Adrenal gland (tissue), 5 donors: ENCODE results near the gene MROH8.

Experiments used
- POLR2A ChIP-seq, 2 donors: fragments of 450-650 bp; IDR thresholded peaks; one replicate each; pipeline ENCODE4 v1.6.1; 2017; ENCODE audit warnings: antibody characterized with exemption in 2 of 2, mild to moderate bottlenecking in 2 of 2, moderate library complexity in 1 of 2
- TF ChIP-seq, protein P1 (sequence below), 6 experiments: fragments of 450-650 bp in 4 of 6; fragments of 200-600 bp in 2 of 6; sonication (generic) in 1 of 6; IDR thresholded peaks; 1 replicate in 5 of 6; 2 replicates in 1 of 6; pipeline versions ENCODE4 v1.5.1 to v1.8.0; 2016 to 2021; ENCODE audit warnings: antibody characterized with exemption in 6 of 6, mild to moderate bottlenecking in 2 of 6, moderate library complexity in 1 of 6
- donor health status: DM: no; HTN: no; CAD: no.

DNA sequence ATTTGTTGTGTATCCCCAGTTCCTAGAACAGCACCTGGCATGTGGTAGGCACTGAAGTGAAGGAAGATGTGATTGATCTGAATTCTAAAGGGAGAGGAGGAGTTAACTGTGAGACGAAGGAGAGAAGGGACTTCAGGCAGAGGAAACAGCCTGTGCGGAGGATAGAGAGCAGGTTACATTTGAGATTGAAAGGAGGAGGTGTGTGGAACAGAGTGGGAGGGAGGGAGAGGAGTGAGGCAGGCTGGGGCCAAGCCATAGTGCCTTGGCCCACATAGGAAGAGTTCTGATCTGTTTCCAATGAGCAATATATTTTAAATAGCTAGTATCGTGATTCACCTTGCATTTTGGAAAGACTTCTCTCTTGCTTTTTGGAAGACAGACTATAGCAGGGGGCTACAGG, 13.9 kb upstream of the MROH8 start:
- TF ChIP-seq, protein P1, sequence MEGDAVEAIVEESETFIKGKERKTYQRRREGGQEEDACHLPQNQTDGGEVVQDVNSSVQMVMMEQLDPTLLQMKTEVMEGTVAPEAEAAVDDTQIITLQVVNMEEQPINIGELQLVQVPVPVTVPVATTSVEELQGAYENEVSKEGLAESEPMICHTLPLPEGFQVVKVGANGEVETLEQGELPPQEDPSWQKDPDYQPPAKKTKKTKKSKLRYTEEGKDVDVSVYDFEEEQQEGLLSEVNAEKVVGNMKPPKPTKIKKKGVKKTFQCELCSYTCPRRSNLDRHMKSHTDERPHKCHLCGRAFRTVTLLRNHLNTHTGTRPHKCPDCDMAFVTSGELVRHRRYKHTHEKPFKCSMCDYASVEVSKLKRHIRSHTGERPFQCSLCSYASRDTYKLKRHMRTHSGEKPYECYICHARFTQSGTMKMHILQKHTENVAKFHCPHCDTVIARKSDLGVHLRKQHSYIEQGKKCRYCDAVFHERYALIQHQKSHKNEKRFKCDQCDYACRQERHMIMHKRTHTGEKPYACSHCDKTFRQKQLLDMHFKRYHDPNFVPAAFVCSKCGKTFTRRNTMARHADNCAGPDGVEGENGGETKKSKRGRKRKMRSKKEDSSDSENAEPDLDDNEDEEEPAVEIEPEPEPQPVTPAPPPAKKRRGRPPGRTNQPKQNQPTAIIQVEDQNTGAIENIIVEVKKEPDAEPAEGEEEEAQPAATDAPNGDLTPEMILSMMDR (IDR thresholded peaks at IDR 0.05): no peak
- no peak for TF ChIP-seq POLR2A (IDR thresholded peaks at IDR 0.05)
